DOHH2 (cell line): ENCODE data around the gene ANGPT4.

Experiments used
- CTCF ChIP-seq: fragments of 200-600 bp; sonication (generic); IDR thresholded peaks from one replicate; pipeline ENCODE4 v1.5.1; 2014; ENCODE audit warnings: antibody characterized with exemption, mild to moderate bottlenecking, low read depth, low read length; ENCODE audit not compliant: poor library complexity, severe bottlenecking
- EZH2phosphoT487 ChIP-seq: fragments of 200-600 bp; sonication (generic); IDR thresholded peaks from 2 replicates; pipeline ENCODE4 v1.6.1; 2017; ENCODE audit warnings: borderline replicate concordance, mild to moderate bottlenecking, antibody characterized with exemption, low read length, moderate library complexity, mixed read lengths

GRCh38 chr20:955111-955510 is 39.0 kb upstream of the ANGPT4 start:
- no peak for TF ChIP-seq CTCF
- no peak for TF ChIP-seq EZH2phosphoT487
